PC-3 (cell line): ENCODE measurements around the gene PLXNA2.

ENCODE experiments used
- CTCF ChIP-seq: fragments of 300-600 bp; sonication (generic); conservative IDR thresholded peaks from 2 replicates; pipeline ENCODE4 v1.5.1; 2017; ENCODE audit warnings: antibody characterized with exemption, low read depth, mild to moderate bottlenecking, low read length
- EZH2 ChIP-seq: fragments of 300-600 bp; sonication (generic); IDR thresholded peaks from one replicate; pipeline ENCODE4 v1.6.1; 2017; ENCODE audit warnings: antibody characterized with exemption, mild to moderate bottlenecking, low read length; ENCODE audit not compliant: unreplicated experiment

GRCh38 chr1:208187499-208188041 is 56.6 kb downstream of the PLXNA2 start:
- TF ChIP-seq CTCF (no peak), EZH2 (no peak)
